Heart left ventricle (tissue), 16 donors: ENCODE data around the gene MICB. TPM values are rescaled to one million over a fixed set of nuclear protein-coding genes. Genes with fewer than 3 reads are reported as not detected.
A peak's percentile ranks its signal among the peaks of the same experiment; 100 is the strongest.

Experiments used
- ATAC-seq, 4 donors: fragments of 200-7000 bp; cut with Tn5 transposase; one replicate each; pipeline ENCODE4 v1.9.1; 2020 to 2022; ENCODE audit warnings: moderate library complexity in 4 of 4, mild to moderate bottlenecking in 3 of 4, moderate number of reproducible peaks in 1 of 4
- DNase-seq, 5 donors: peaks; one replicate each; pipeline ENCODE4 v3.0.0-alpha.2; 2020
- H3K27ac ChIP-seq, 12 donors: fragments of 200-600 bp; sonication (generic) in 4 of 12; one replicate each; pipeline versions ENCODE4 v1.5.0 to v1.8.0; 2016 to 2022; ENCODE audit warnings: mild to moderate bottlenecking in 2 of 12
- H3K27me3 ChIP-seq, 9 donors: fragments of 200-600 bp; sonication (generic) in 2 of 9; one replicate each; pipeline versions ENCODE4 v1.5.1 to v1.8.0; 2016 to 2022; ENCODE audit warnings: mild to moderate bottlenecking in 3 of 9
- H3K36me3 ChIP-seq, 9 donors: fragments of 200-600 bp; sonication (generic) in 2 of 9; one replicate each; pipeline versions ENCODE4 v1.5.0 to v1.8.0; 2018 to 2022; ENCODE audit warnings: mild to moderate bottlenecking in 2 of 9
- H3K4me1 ChIP-seq, 12 donors: fragments of 200-600 bp; sonication (generic) in 4 of 12; one replicate each; pipeline versions ENCODE4 v1.5.0 to v1.8.0; 2016 to 2022; ENCODE audit warnings: mild to moderate bottlenecking in 3 of 12
- H3K4me3 ChIP-seq, 12 donors: fragments of 200-600 bp; sonication (generic) in 4 of 12; one replicate each; pipeline versions ENCODE4 v1.5.0 to v1.8.0; 2017 to 2022; ENCODE audit warnings: mild to moderate bottlenecking in 9 of 12, moderate library complexity in 4 of 12
- H3K9me3 ChIP-seq, 12 donors: fragments of 200-600 bp; sonication (generic) in 4 of 12; one replicate each; pipeline versions ENCODE4 v1.5.0 to v1.8.0; 2016 to 2022; ENCODE audit warnings: mild to moderate bottlenecking in 1 of 12
- POLR2A ChIP-seq, 2 donors: fragments of 450-650 bp; IDR thresholded peaks; one replicate each; pipeline ENCODE4 v1.6.1; 2017; ENCODE audit warnings: antibody characterized with exemption in 2 of 2, mild to moderate bottlenecking in 2 of 2, moderate library complexity in 2 of 2
- WGBS, 4 donors: extraction: QIAGEN DNeasy Blood & Tissue Kit in 2 of 4; methylation state at CpG; one replicate each; pipeline versions ENCODE4 v1.1.5 to v1.1.7; 2013 to 2018; 5-methylcytosine and 5-hydroxymethylcytosine counted together
- intact Hi-C, 10 donors: fragments of 100-400 bp; cut with DNase I; formaldehyde crosslinking; loops; one replicate each; pipeline versions ENCODE4 v1.11.1 to v1.14.2; 2022
- polyA plus RNA-seq, 2 donors: library from polyadenylated mRNA; stranded (reverse); fragments of 200-250 nt; gene quantifications; one replicate each; pipeline ENCODE4 v1.2.3, GENCODE V29; 2013
- total RNA-seq, 9 donors: library from RNA; depleted of rRNA in 2 of 9; stranded (reverse); fragments of >200 nt in 2 of 9; fragmentation: NEBNext Ultra II Directional in 3 of 9; extraction: Animal tissue kit (Norgen Biotek cat#: 25700) in 3 of 9; gene quantifications; one replicate each; pipeline versions ENCODE4 v1.1.0 to v1.2.4, GENCODE V29; 2016 to 2023
- TF ChIP-seq, protein P1 (sequence below), 12 donors: fragments of 200-600 bp; sonication (generic) in 4 of 12; IDR thresholded peaks; one replicate each; pipeline versions ENCODE4 v1.5.0 to v1.8.0; 2018 to 2022; ENCODE audit warnings: antibody characterized with exemption in 12 of 12, mild to moderate bottlenecking in 5 of 12
- donor health status: ischemic (EF 13 %, LVEDD 7.1; RV severe dilation, severe dysfunction).
- donor health status: healthy with polysubstance abuse.
- donor health status: DM: no; HTN: yes; CAD: no.
- donor health status: DM: no; HTN: no; CAD: no.
- donor health status: ischemic (EF 25% LVEDD 6.9; RV normal size, moderate dysfunction).
- donor health status: ischemic (EF 25% LVEDD 5.7; RV mildly dilated, moderate dysfunction).
- donor health status: healthy.
- donor health status: DM: yes; HTN: yes; CAD: no.
- donor health status: ischemic (EF 35%, LVEDD 5.7; RV mildly dilated, moderate dysfunction).
- donor health status: nonischemic (EF 11% LVEDD 7.7; RV severe dilation, severe dysfunction).
- donor health status: DM: yes; HTN: yes; CAD: no.
- donor health status: PGD.
- donor health status: ischemic (EF 29% LVEDD 5.4; RV normal size, mild dysfunction).
- donor health status: nonischemic (EF 23%, LVEDD 6.1; RV moderate dilation, normal function).

Gene MICB
- total and polyA plus RNA-seq, 11 donors, result 0.84 to 8.8 (median 1.4) TPM

GRCh38 chr6:31525932-31526591 is 28.1 kb downstream of the MICB start:
- no peaks in the 10 kb centered on the region for H3K4me1 ChIP-seq
- H3K36me3 ChIP-seq, result peaks cover 0 to 18% (median 17%) of the 10 kb centered on the region in 9 donors
- no peak for DNase-seq
- H3K27ac ChIP-seq, result peak overlapping the region in 1 of 12 donors; percentile 9
- intact Hi-C loops, result no loop called here
- H3K27me3 ChIP-seq, result no peaks in the 10 kb centered on the region
- H3K4me3 ChIP-seq, result no peak overlapping the region
- no peak for TF ChIP-seq POLR2A (IDR thresholded peaks at IDR 0.05)
- TF ChIP-seq, protein P1, sequence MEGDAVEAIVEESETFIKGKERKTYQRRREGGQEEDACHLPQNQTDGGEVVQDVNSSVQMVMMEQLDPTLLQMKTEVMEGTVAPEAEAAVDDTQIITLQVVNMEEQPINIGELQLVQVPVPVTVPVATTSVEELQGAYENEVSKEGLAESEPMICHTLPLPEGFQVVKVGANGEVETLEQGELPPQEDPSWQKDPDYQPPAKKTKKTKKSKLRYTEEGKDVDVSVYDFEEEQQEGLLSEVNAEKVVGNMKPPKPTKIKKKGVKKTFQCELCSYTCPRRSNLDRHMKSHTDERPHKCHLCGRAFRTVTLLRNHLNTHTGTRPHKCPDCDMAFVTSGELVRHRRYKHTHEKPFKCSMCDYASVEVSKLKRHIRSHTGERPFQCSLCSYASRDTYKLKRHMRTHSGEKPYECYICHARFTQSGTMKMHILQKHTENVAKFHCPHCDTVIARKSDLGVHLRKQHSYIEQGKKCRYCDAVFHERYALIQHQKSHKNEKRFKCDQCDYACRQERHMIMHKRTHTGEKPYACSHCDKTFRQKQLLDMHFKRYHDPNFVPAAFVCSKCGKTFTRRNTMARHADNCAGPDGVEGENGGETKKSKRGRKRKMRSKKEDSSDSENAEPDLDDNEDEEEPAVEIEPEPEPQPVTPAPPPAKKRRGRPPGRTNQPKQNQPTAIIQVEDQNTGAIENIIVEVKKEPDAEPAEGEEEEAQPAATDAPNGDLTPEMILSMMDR (IDR thresholded peaks at IDR 0.05), result no peak
- no peaks in the 10 kb centered on the region for H3K9me3 ChIP-seq
- WGBS, 4 donors, result 59 to 62% (median 61%) methylated on average over 4 of the region's 4 CpGs
- ATAC-seq, result peak in 2 of 4 donors; percentile 55 to 73

DNA sequence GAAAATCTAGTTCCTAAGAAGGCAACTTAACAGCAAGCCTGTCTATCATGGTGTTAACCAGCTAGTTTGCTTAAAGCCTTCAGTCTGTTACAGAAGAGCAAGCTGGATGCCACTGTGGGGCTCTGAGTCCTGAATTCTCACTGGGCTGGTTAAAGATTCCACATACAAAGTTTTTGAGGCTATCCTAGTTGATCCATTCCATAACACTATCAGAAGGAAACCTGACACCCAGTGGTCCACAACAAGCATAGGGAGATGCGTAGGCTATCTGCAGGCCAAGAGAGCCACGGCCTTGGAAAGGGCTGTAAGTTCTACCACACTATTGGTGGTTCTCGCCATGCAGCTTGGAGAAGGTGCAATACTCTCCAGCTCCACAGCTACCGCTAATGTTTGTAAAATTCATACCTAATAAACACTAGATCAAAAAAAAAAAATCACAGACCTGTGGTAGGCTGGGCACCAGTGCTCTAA is 30.4 kb downstream of the MICB start:
- Histone ChIP-seq H3K4me1 (peaks cover 0 to 8% (median 0%) of the 10 kb centered on the region in 12 donors), H3K27ac (no peak overlapping the region), H3K36me3 (peaks cover 0 to 41% (median 40%) of the 10 kb centered on the region in 9 donors), H3K4me3 (no peak overlapping the region), H3K9me3 (no peaks in the 10 kb centered on the region), H3K27me3 (no peaks in the 10 kb centered on the region)
- TF ChIP-seq, protein P1 (IDR thresholded peaks at IDR 0.05), result no peak
- no peak for TF ChIP-seq POLR2A (IDR thresholded peaks at IDR 0.05)
- ATAC-seq, result peak in 1 of 4 donors; percentile 8
- 85 to 90% (median 87%) methylated on average over 4 of the region's 4 CpGs for WGBS, 4 donors
- intact Hi-C loops, result no loop called here
- DNase-seq, result no peak

- H3K27me3 ChIP-seq, result no peaks in the 10 kb centered on the region
- intact Hi-C loops, result no loop called here
- H3K27ac ChIP-seq, result peak within 1 kb of the TSS in 1 of 12 donors; percentile 2
- H3K36me3 ChIP-seq, result peaks cover 0 to 46% (median 45%) of the 10 kb centered on the region in 9 donors
- H3K9me3 ChIP-seq, result no peaks in the 10 kb centered on the region
- DNase-seq, result no peak
- peak in 2 of 4 donors; percentile 32 to 40 for ATAC-seq
- H3K4me1 ChIP-seq, result peaks cover 0 to 8% (median 0%) of the 10 kb centered on the region in 12 donors
- no peak within 1 kb of the TSS for H3K4me3 ChIP-seq
- no peak for TF ChIP-seq POLR2A (IDR thresholded peaks at IDR 0.05)
- TF ChIP-seq, protein P1 (IDR thresholded peaks at IDR 0.05), result no peak
- 59 to 73% (median 68%) methylated on average over 7 of the region's 7 CpGs for WGBS, 4 donors
Measured at GRCh38 chr6:31528821-31529328, 30.9 kb downstream of the MICB start, which contains the start of gene MCCD1. Gene MCCD1, plus strand, starts transcription at chr6:31528962. Its CDS starts 53 bp downstream, at chr6:31529015.
